ENCODE results near the gene PDE6A. TPM values are rescaled to one million over a fixed set of nuclear protein-coding genes. Genes with fewer than 3 reads are reported as not detected.
"Not testable (repeated sequence)": the region's sequence is repeated elsewhere in the genome, so short reads cannot be mapped to it uniquely, and the experiment has no call there.

PDE6A gene
- polyA plus RNA-seq, 5 donors: 0.14 to 0.30 (median 0.20) TPM

GRCh38 chr5:149865746-149866145 lies 78.8 kb downstream of the PDE6A start:
- DNase-seq: no peak

- DNase-seq: no peak
Measured at GRCh38 chr5:149863830-149864229, 80.8 kb downstream of the PDE6A start.

GRCh38 chr5:149863176-149863575 lies 81.4 kb downstream of the PDE6A start:
- no peak for DNase-seq

GRCh38 chr5:149860801-149861322 lies 83.7 kb downstream of the PDE6A start:
- DNase-seq: no peak

GRCh38 chr5:149859746-149860145 lies 84.8 kb downstream of the PDE6A start:
- DNase-seq: no peak

GRCh38 chr5:149858481-149858880 lies 86.1 kb downstream of the PDE6A start:
- DNase-seq: not testable (repeated sequence)

GRCh38 chr5:149857499-149857898 lies 87.1 kb downstream of the PDE6A start:
- no peak for DNase-seq

GRCh38 chr5:149855366-149855765 lies 89.2 kb downstream of the PDE6A start:
- DNase-seq: no peak

GRCh38 chr5:149854866-149855265 lies 89.7 kb downstream of the PDE6A start:
- DNase-seq: no peak

- DNase-seq: no peak
Measured at GRCh38 chr5:149853701-149854100, 90.9 kb downstream of the PDE6A start.

- DNase-seq: no peak
Measured at GRCh38 chr5:149853331-149853648, 91.3 kb downstream of the PDE6A start.

GRCh38 chr5:149852641-149853330 lies 91.8 kb downstream of the PDE6A start:
- peak in 1 of 2 donors; percentile 60 for DNase-seq

GRCh38 chr5:149851211-149851610 lies 93.4 kb downstream of the PDE6A start:
- no peak for DNase-seq

GRCh38 chr5:149849966-149850910 lies 94.4 kb downstream of the PDE6A start:
- no peak for DNase-seq

GRCh38 chr5:149849280-149849965 lies 95.2 kb downstream of the PDE6A start:
- no peak for DNase-seq

GRCh38 chr5:149847611-149848010 lies 97.0 kb downstream of the PDE6A start:
- DNase-seq: peak in 1 of 2 donors; percentile 48

GRCh38 chr5:149846021-149846420 lies 98.6 kb downstream of the PDE6A start:
- DNase-seq: no peak

GRCh38 chr5:149845601-149846000 lies 99.0 kb downstream of the PDE6A start:
- DNase-seq: no peak

- DNase-seq: no peak
Measured at GRCh38 chr5:149841851-149842793, 102.5 kb downstream of the PDE6A start.

GRCh38 chr5:149840226-149840825 lies 104.3 kb downstream of the PDE6A start:
- DNase-seq: no peak

GRCh38 chr5:149839761-149840160 lies 104.8 kb downstream of the PDE6A start:
- peak in 1 of 2 donors; percentile 48 for DNase-seq
